Frontal cortex (tissue), 4 donors: Measurements from ENCODE around the gene ZBBX. TPM values are rescaled to one million over a fixed set of nuclear protein-coding genes. Genes with fewer than 3 reads are reported as not detected.
A peak's percentile ranks its signal among the peaks of the same experiment; 100 is the strongest.

Experiments
- DNase-seq, 2 donors: peaks; one replicate each; pipeline ENCODE4 v3.0.0; 2012; ENCODE audit warnings: low spot score in 2 of 2
- FAIRE-seq: peaks from 2 replicates; lab custom pipeline; 2012; peaks lifted over from hg19 to GRCh38; lab: Jason Lieb, UNC
- total RNA-seq: library from RNA; depleted of rRNA; stranded (reverse); fragments of >200 nt; gene quantifications from one replicate; pipeline ENCODE4 v1.2.3, GENCODE V29; 2014
- donor health status: control.
- donor health status: control.
- donor health status: control.

The ZBBX gene
- total RNA-seq, 1 donor from 2014 or later = 4.9 TPM

GRCh38 chr3:167318306-167318705 lies 61.8 kb downstream of the ZBBX start:
- FAIRE-seq = no peak
- DNase-seq = no peak

GRCh38 chr3:167306319-167306718 lies 73.8 kb downstream of the ZBBX start:
- no peak for FAIRE-seq

GRCh38 chr3:167305340-167305890 lies 74.7 kb downstream of the ZBBX start:
- DNase-seq = no peak
- no peak for FAIRE-seq

More at GRCh38 chr3:167306319-167306718, 73.8 kb downstream of the ZBBX start:
- no peak for DNase-seq

GRCh38 chr3:167304077-167304476 lies 76.0 kb downstream of the ZBBX start:
- no peak for DNase-seq
- FAIRE-seq = no peak

GRCh38 chr3:167302678-167303077 lies 77.4 kb downstream of the ZBBX start:
- FAIRE-seq = no peak
- DNase-seq = no peak

- FAIRE-seq (no peak), DNase-seq (no peak)
These were observed 79.9 kb downstream of the ZBBX start for GRCh38 chr3:167300207-167300606.

GRCh38 chr3:167289435-167289834 lies 90.7 kb downstream of the ZBBX start:
- FAIRE-seq (no peak), DNase-seq (no peak)

- DNase-seq (no peak), FAIRE-seq (peak; percentile 96)
These were observed 91.4 kb downstream of the ZBBX start for GRCh38 chr3:167288737-167289136.

GRCh38 chr3:167287308-167287707 lies 92.8 kb downstream of the ZBBX start:
- no peak for FAIRE-seq
- DNase-seq = no peak

GRCh38 chr3:167274141-167274874 lies 105.8 kb downstream of the ZBBX start:
- DNase-seq (no peak), FAIRE-seq (no peak)

GRCh38 chr3:167253037-167253436 lies 127.1 kb downstream of the ZBBX start:
- DNase-seq (no peak), FAIRE-seq (no peak)

GRCh38 chr3:167251678-167252077 lies 128.4 kb downstream of the ZBBX start:
- FAIRE-seq (no peak), DNase-seq (no peak)

GRCh38 chr3:167246252-167246651 lies 133.8 kb downstream of the ZBBX start:
- DNase-seq (no peak), FAIRE-seq (no peak)

GRCh38 chr3:167241048-167241845 lies 138.8 kb downstream of the ZBBX start:
- DNase-seq = no peak
- no peak for FAIRE-seq

GRCh38 chr3:167228135-167228534 lies 152.0 kb downstream of the ZBBX start:
- FAIRE-seq (no peak), DNase-seq (no peak)

GRCh38 chr3:167225821-167226220 lies 154.3 kb downstream of the ZBBX start:
- no peak for DNase-seq
- FAIRE-seq = no peak

GRCh38 chr3:167209011-167209410 lies 171.1 kb downstream of the ZBBX start:
- no peak for FAIRE-seq

GRCh38 chr3:167203062-167203461 lies 177.0 kb downstream of the ZBBX start:
- no peak for DNase-seq
- no peak for FAIRE-seq

More at GRCh38 chr3:167209011-167209410, 171.1 kb downstream of the ZBBX start:
- DNase-seq = no peak

- DNase-seq (no peak), FAIRE-seq (no peak)
These were observed 181.0 kb downstream of the ZBBX start for GRCh38 chr3:167198949-167199600.
